Measurements from ENCODE around the gene TMEM175.

DNA sequence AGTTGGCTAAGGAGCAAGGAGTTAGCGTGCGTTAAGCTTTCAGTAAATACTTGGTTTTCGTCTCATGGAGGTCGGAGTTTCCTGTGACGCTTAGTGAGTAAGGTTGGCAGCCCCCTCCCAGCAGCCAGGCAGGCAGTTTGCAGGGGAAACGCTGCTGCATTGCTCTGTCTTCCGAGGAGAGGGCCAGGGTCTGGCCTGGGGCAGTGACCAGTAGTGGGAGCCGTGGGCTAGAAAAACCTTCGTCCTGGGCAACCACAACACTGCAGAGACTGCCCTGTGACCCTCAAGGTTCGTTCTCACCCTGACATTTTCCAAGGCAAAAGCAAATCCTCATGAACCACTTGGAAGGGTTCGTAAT, 432 bp downstream of the TMEM175 start:
- TF ChIP-seq, protein P1, sequence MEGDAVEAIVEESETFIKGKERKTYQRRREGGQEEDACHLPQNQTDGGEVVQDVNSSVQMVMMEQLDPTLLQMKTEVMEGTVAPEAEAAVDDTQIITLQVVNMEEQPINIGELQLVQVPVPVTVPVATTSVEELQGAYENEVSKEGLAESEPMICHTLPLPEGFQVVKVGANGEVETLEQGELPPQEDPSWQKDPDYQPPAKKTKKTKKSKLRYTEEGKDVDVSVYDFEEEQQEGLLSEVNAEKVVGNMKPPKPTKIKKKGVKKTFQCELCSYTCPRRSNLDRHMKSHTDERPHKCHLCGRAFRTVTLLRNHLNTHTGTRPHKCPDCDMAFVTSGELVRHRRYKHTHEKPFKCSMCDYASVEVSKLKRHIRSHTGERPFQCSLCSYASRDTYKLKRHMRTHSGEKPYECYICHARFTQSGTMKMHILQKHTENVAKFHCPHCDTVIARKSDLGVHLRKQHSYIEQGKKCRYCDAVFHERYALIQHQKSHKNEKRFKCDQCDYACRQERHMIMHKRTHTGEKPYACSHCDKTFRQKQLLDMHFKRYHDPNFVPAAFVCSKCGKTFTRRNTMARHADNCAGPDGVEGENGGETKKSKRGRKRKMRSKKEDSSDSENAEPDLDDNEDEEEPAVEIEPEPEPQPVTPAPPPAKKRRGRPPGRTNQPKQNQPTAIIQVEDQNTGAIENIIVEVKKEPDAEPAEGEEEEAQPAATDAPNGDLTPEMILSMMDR (IDR thresholded peaks at IDR 0.05) = peak; percentile 18; the same call in 1 of the 2 replicates
- TF ChIP-seq ZFX (IDR thresholded peaks at IDR 0.05; ENCODE audit: borderline replicate concordance) = no peak
